Amniotic stem cell (primary cell): ENCODE data around the gene PCDHB2.
"Not testable (repeated sequence)": the region's sequence is repeated elsewhere in the genome, so short reads cannot be mapped to it uniquely, and the experiment has no call there.

Experiments used
- DNase-seq: peaks from one replicate; lab custom pipeline; 2025; lab: John Stamatoyannopoulos, UW

Gene PCDHB2

GRCh38 chr5:141135718-141136266, 41.4 kb downstream of the PCDHB2 start:
- no peak for DNase-seq

- not testable (repeated sequence) for DNase-seq
Measured at GRCh38 chr5:141137346-141137745, 42.9 kb downstream of the PCDHB2 start.
